Ovary (tissue), 9 donors: ENCODE measurements around the gene ALPG. TPM values are rescaled to one million over a fixed set of nuclear protein-coding genes. Genes with fewer than 3 reads are reported as not detected.

Experiments used
- DNase-seq, 5 donors: peaks; one replicate each; pipeline ENCODE4 v3.0.0-alpha.2; 2019 to 2020
- H3K27ac ChIP-seq, 2 donors: fragments of 200-600 bp; one replicate each; pipeline versions ENCODE4 v1.5.1 to v1.8.0; 2019 to 2022
- H3K27me3 ChIP-seq: fragments of 200-600 bp; one replicate; pipeline ENCODE4 v1.8.0; 2022
- H3K36me3 ChIP-seq: fragments of 200-600 bp; sonication (generic); one replicate; pipeline ENCODE4 v1.5.1; 2019
- H3K4me1 ChIP-seq: one replicate; pipeline ENCODE4 v1.8.1; 2013; ENCODE audit warnings: mild to moderate bottlenecking, moderate library complexity; ENCODE audit not compliant: insufficient read depth
- H3K4me3 ChIP-seq: fragments of 200-600 bp; sonication (generic); one replicate; pipeline ENCODE4 v1.5.1; 2017
- H3K9me3 ChIP-seq, 2 donors: fragments of 200-600 bp in 1 of 2; sonication (generic) in 1 of 2; one replicate each; pipeline versions ENCODE4 v1.5.1 to v1.8.1; 2013 to 2019; ENCODE audit warnings: mild to moderate bottlenecking in 1 of 2, moderate library complexity in 1 of 2
- CTCF ChIP-seq, 3 donors: fragments of 450-650 bp in 2 of 3; fragments of 200-600 bp in 1 of 3; IDR thresholded peaks; one replicate each; pipeline versions ENCODE4 v1.5.1 to v1.8.0; 2016 to 2022; ENCODE audit warnings: antibody characterized with exemption in 3 of 3, mild to moderate bottlenecking in 1 of 3
- EP300 ChIP-seq: sonication (generic); formaldehyde crosslinking; IDR thresholded peaks from one replicate; pipeline ENCODE4 v1.6.1; 2017; ENCODE audit warnings: antibody characterized with exemption
- POLR2A ChIP-seq: fragments of 450-650 bp; IDR thresholded peaks from one replicate; pipeline ENCODE4 v1.6.1; 2017; ENCODE audit warnings: antibody characterized with exemption, mild to moderate bottlenecking, moderate library complexity
- WGBS, 3 donors: extraction: QIAGEN DNeasy Blood & Tissue Kit in 1 of 3; methylation state at CpG; one replicate each; pipeline versions ENCODE4 v1.1.5 to v1.1.7; 2013 to 2017; 5-methylcytosine and 5-hydroxymethylcytosine counted together
- intact Hi-C, 4 donors: fragments of 100-400 bp; cut with DNase I; formaldehyde crosslinking; loops; one replicate each; pipeline versions ENCODE4 v1.11.0 to v1.15.1; 2022 to 2023
- polyA plus RNA-seq, 2 donors: library from polyadenylated mRNA; stranded (reverse); fragments of 200-250 nt in 1 of 2; fragments of 350-450 nt in 1 of 2; fragmentation: Illumina TruSeq in 1 of 2; extraction: RNeasy Lipid Tissue Mini Kit (QIAGEN cat#74804) in 1 of 2; gene quantifications; one replicate each; pipeline ENCODE4 v1.2.3, GENCODE V29; 2013 to 2014
- total RNA-seq, 7 donors: library from RNA; depleted of rRNA in 2 of 7; stranded (reverse); fragments of >200 nt in 2 of 7; fragmentation: NEBNext Ultra II Directional in 3 of 7; extraction: Animal tissue kit (Norgen Biotek cat#: 25700) in 3 of 7; gene quantifications; one replicate each; pipeline versions ENCODE4 v1.1.0 to v1.2.4, GENCODE V29; 2016 to 2023
- donor health status: DM: no; HTN: no; CAD: no; lungs with moderate emphysema.
- donor health status: DM: no; HTN: no; CAD: no.
- donor health status: Bipolar disorder and iron deficiency.
- donor health status: DM: yes; HTN: yes; CAD: no.
- donor health status: DM: no; HTN: no; CAD: no.
- donor health status: DM: yes; HTN: yes; CAD: no.

ALPG gene
- total and polyA plus RNA-seq, 9 donors = 0.02 to 0.36 (median 0.11) TPM; not detected in 6

GRCh38 chr2:232435375-232435648 is 28.7 kb downstream of the ALPG start:
- Histone ChIP-seq H3K9me3 (no peaks in the 10 kb centered on the region), H3K36me3 (no peaks in the 10 kb centered on the region), H3K27ac (no peak overlapping the region), H3K4me3 (no peak overlapping the region), H3K4me1 (peaks cover 3% of the 10 kb centered on the region), H3K27me3 (no peaks in the 10 kb centered on the region)
- intact Hi-C loops = loop anchor here in 3 of 4 donors (5.0 to 10.0 kb wide), 3 partner anchors 111 to 528 kb away; partner anchors contain the start of gene NPPC (in 1 of the 3)
- TF ChIP-seq POLR2A (no peak), EP300 (no peak), CTCF (IDR thresholded peaks at IDR 0.05) (no peak)
- DNase-seq = peak in 1 of 5 donors; percentile 8
- 90 to 97% (median 95%) methylated on average over 4 of the region's 4 CpGs for WGBS, 3 donors

- Histone ChIP-seq H3K9me3 (no peaks in the 10 kb centered on the region), H3K4me1 (peaks cover 3% of the 10 kb centered on the region), H3K4me3 (no peak overlapping the region), H3K27me3 (no peaks in the 10 kb centered on the region), H3K27ac (no peak overlapping the region), H3K36me3 (no peaks in the 10 kb centered on the region)
- no peak for TF ChIP-seq EP300
- no peak for TF ChIP-seq POLR2A
- no peak for TF ChIP-seq CTCF (IDR thresholded peaks at IDR 0.05)
- DNase-seq = peak in 1 of 5 donors; percentile 4
- 90 to 93% (median 92%) methylated on average over 7 of the region's 7 CpGs for WGBS, 3 donors
- intact Hi-C loops = loop anchor here in 3 of 4 donors (5.0 to 10.0 kb wide), 3 partner anchors 111 to 529 kb away; partner anchors contain the start of gene NPPC (in 1 of the 3)
Measured at GRCh38 chr2:232435805-232436204, 29.2 kb downstream of the ALPG start.

GRCh38 chr2:232436381-232437194 is 29.9 kb downstream of the ALPG start:
- WGBS, 3 donors = 71 to 78% (median 76%) methylated on average over 15 of the region's 15 CpGs
- Histone ChIP-seq H3K4me3 (no peak overlapping the region), H3K36me3 (no peaks in the 10 kb centered on the region), H3K27me3 (no peaks in the 10 kb centered on the region), H3K9me3 (no peaks in the 10 kb centered on the region), H3K27ac (no peak overlapping the region), H3K4me1 (peaks cover 3% of the 10 kb centered on the region)
- intact Hi-C loops = loop anchor here in 3 of 4 donors (5.0 to 10.0 kb wide), 3 partner anchors 112 to 529 kb away; partner anchors contain the start of gene NPPC (in 1 of the 3)
- no peak for DNase-seq
- TF ChIP-seq POLR2A (no peak), CTCF (IDR thresholded peaks at IDR 0.05) (no peak), EP300 (no peak)

- H3K27me3 ChIP-seq = no peaks in the 10 kb centered on the region
- 89 to 92% (median 90%) methylated on average over 12 of the region's 12 CpGs for WGBS, 3 donors
- H3K9me3 ChIP-seq = no peaks in the 10 kb centered on the region
- no peak for DNase-seq
- intact Hi-C loops = loop anchor here in 3 of 4 donors (5.0 to 10.0 kb wide), 3 partner anchors 112 to 530 kb away; partner anchors contain the start of gene NPPC (in 1 of the 3)
- H3K27ac ChIP-seq = no peak overlapping the region
- peaks cover 3% of the 10 kb centered on the region for H3K4me1 ChIP-seq
- TF ChIP-seq EP300 (no peak), POLR2A (no peak), CTCF (IDR thresholded peaks at IDR 0.05) (no peak)
- H3K4me3 ChIP-seq = no peak overlapping the region
- H3K36me3 ChIP-seq = no peaks in the 10 kb centered on the region
Measured at GRCh38 chr2:232437195-232437571, 30.5 kb downstream of the ALPG start.
